IMR-90 (cell line): Measurements from ENCODE around the gene TNS3.

Experiments
- BHLHE40 ChIP-seq: fragments of 150-350 bp; IDR thresholded peaks from 2 replicates; pipeline ENCODE4 v1.6.1; 2016; ENCODE audit warnings: mild to moderate bottlenecking, low read depth, low read length
- POLR2A ChIP-seq: IDR thresholded peaks from 2 replicates; pipeline ENCODE4 v1.6.1; 2012; ENCODE audit warnings: mild to moderate bottlenecking, low read depth, low read length
- TF ChIP-seq, protein P1 (sequence below): conservative IDR thresholded peaks from 2 replicates; pipeline ENCODE4 v1.5.1; 2012; ENCODE audit warnings: mild to moderate bottlenecking, low read depth, low read length, improper control_type of control experiment

DNA sequence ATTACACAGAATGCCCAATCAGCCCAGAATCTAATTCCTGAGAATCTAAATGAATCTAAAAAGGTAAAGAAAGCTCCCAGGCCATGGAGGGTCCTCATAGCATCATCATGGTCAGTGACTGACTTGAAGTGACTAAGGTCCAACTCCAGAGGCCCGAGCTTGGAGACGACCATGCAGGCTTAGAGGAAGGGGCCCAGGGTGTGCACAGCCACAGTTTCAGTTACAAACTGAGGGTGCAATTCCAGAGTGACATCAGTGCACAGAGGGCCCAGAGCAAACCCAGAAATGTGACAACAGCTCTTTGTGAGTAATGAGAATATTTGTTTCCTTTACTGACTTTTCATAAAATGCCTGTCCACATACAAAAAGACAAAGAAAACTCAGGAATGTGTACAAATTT, 170.0 kb downstream of the TNS3 start:
- TF ChIP-seq, protein P1, sequence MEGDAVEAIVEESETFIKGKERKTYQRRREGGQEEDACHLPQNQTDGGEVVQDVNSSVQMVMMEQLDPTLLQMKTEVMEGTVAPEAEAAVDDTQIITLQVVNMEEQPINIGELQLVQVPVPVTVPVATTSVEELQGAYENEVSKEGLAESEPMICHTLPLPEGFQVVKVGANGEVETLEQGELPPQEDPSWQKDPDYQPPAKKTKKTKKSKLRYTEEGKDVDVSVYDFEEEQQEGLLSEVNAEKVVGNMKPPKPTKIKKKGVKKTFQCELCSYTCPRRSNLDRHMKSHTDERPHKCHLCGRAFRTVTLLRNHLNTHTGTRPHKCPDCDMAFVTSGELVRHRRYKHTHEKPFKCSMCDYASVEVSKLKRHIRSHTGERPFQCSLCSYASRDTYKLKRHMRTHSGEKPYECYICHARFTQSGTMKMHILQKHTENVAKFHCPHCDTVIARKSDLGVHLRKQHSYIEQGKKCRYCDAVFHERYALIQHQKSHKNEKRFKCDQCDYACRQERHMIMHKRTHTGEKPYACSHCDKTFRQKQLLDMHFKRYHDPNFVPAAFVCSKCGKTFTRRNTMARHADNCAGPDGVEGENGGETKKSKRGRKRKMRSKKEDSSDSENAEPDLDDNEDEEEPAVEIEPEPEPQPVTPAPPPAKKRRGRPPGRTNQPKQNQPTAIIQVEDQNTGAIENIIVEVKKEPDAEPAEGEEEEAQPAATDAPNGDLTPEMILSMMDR = no peak
- TF ChIP-seq POLR2A = no peak
- no peak for TF ChIP-seq BHLHE40
